Head of caudate nucleus (tissue), 42 donors: Measurements from ENCODE around the gene ZDHHC11B.
A peak's percentile ranks its signal among the peaks of the same experiment; 100 is the strongest.
"Not testable (repeated sequence)": the region's sequence is repeated elsewhere in the genome, so short reads cannot be mapped to it uniquely, and the experiment has no call there.

ENCODE experiments used
- DNase-seq, 42 donors: peaks; one replicate each; pipeline versions ENCODE4 v3.0.0 to v3.0.0-alpha.2; 2020 to 2021; ENCODE audit warnings: mixed read lengths in 7 of 42
- intact Hi-C: fragments of 100-400 bp; cut with DNase I; formaldehyde crosslinking; loops from one replicate; pipeline ENCODE4 v1.15.0; 2022

Gene ZDHHC11B

GRCh38 chr5:787857-788233, 3.3 kb upstream of the ZDHHC11B start:
- DNase-seq, result not testable (repeated sequence)
- intact Hi-C loops, result loop anchor here (10.0 kb wide), 1 partner anchor 93 kb away; the partner anchor contains the start of gene TPPP

- DNase-seq, result not testable (repeated sequence)
- intact Hi-C loops, result loop anchor here (10.0 kb wide), 1 partner anchor 93 kb away; the partner anchor contains the start of gene TPPP
These were observed 2.8 kb upstream of the ZDHHC11B start for GRCh38 chr5:787224-787856.

GRCh38 chr5:785181-785705, 714 bp upstream of the ZDHHC11B start:
- DNase-seq, result peak in 11 of 42 donors; percentile 10 to 48 (median 30)
- intact Hi-C loops, result loop anchor here (10.0 kb wide), 1 partner anchor 90 kb away; the partner anchor contains the start of gene TPPP

GRCh38 chr5:783881-784427, 575 bp downstream of the ZDHHC11B start:
- peak in 28 of 42 donors; percentile 23 to 71 (median 42) for DNase-seq
- intact Hi-C loops, result loop anchor here (10.0 kb wide), 1 partner anchor 89 kb away; the partner anchor contains the start of gene TPPP

- peak in 41 of 42 donors; percentile 76 to 95 (median 86) for DNase-seq
These were observed 1.3 kb downstream of the ZDHHC11B start for GRCh38 chr5:783049-783802.

GRCh38 chr5:782356-782755, 2.2 kb downstream of the ZDHHC11B start:
- DNase-seq, result not testable (repeated sequence)
- intact Hi-C loops, result loop anchor here (10.0 kb wide), 1 partner anchor 88 kb away; the partner anchor contains the start of gene TPPP

More at GRCh38 chr5:783049-783802, 1.3 kb downstream of the ZDHHC11B start:
- intact Hi-C loops, result loop anchor here (10.0 kb wide), 1 partner anchor 88 kb away; the partner anchor contains the start of gene TPPP

GRCh38 chr5:780571-780970, 4.0 kb downstream of the ZDHHC11B start:
- DNase-seq, result peak in 2 of 42 donors; percentile 1 to 18
- intact Hi-C loops, result loop anchor here (10.0 kb wide), 1 partner anchor 86 kb away; the partner anchor contains the start of gene TPPP

GRCh38 chr5:778967-779366, 5.6 kb downstream of the ZDHHC11B start:
- intact Hi-C loops, DNase-seq: not testable (repeated sequence)

GRCh38 chr5:778421-778820, 6.1 kb downstream of the ZDHHC11B start:
- intact Hi-C loops, DNase-seq: not testable (repeated sequence)

- peak in 2 of 42 donors; percentile 8 to 32 for DNase-seq
- intact Hi-C loops, result no loop called here
These were observed 6.8 kb downstream of the ZDHHC11B start for GRCh38 chr5:777756-778161.

GRCh38 chr5:776862-777711, 7.4 kb downstream of the ZDHHC11B start:
- DNase-seq, result peak in 7 of 42 donors; percentile 6 to 31 (median 10)
- intact Hi-C loops, result no loop called here

GRCh38 chr5:775961-776861, 8.3 kb downstream of the ZDHHC11B start:
- DNase-seq, result peak in 3 of 42 donors; percentile 7 to 17 (median 15)
- intact Hi-C loops, result no loop called here

GRCh38 chr5:775595-775960, 9.0 kb downstream of the ZDHHC11B start:
- intact Hi-C loops, result not testable (repeated sequence)
- peak in 9 of 42 donors; percentile 6 to 44 (median 22) for DNase-seq

GRCh38 chr5:774854-775505, 9.5 kb downstream of the ZDHHC11B start:
- intact Hi-C loops, result not testable (repeated sequence)
- DNase-seq, result peak in 9 of 42 donors; percentile 6 to 47 (median 19)

GRCh38 chr5:774304-774703, 10.2 kb downstream of the ZDHHC11B start:
- intact Hi-C loops, result not testable (repeated sequence)
- peak in 2 of 42 donors; percentile 3 to 6 for DNase-seq

GRCh38 chr5:773517-774264, 10.8 kb downstream of the ZDHHC11B start:
- peak in 5 of 42 donors; percentile 8 to 18 (median 16) for DNase-seq
- intact Hi-C loops, result no loop called here
